ENCODE measurements around the gene SPINK2.

SPINK2 gene

GRCh38 chr4:56828784-56829535, 7.5 kb upstream of the SPINK2 start:
- TF ChIP-seq CTCF (IDR thresholded peaks at IDR 0.05; ENCODE audit: low read length, missing control alignments), result no peak
- no peak for DNase-seq (ENCODE audit: low read depth)
- H3K4me3 ChIP-seq (replicated peaks; ENCODE audit: low read depth, low read length), result no peak overlapping the region

DNA sequence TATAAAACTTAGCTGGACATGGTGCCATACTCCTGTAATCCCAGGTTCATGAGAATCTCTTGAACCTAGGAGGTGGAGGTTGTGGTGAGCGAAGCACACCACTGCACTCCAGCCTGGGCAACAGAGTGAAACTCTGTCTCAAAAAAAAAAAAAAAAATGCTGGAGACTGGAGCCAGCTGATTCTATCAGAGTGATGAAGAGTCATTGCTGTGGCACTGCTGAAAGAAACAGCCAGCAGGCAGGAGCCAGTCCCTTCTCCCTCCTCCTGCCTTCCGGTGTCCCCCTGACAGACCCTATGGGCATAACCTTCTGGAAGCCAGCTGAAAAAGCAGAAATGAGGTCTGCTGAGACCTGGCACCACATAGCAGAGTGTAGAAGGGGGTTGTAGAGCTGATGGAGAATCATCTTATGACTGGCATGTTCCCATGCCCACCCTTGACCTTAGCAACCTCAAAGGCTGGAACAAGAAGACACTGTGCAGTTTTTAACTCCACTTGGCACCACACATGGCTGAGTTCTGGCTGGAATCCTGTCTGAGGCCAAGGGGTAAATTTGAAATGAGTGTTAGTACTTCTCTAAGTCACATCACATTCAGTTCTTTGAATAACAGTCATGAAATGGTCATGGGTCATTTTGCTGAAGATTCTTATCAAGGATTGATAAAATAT, 2.6 kb upstream of the SPINK2 start:
- DNase-seq (ENCODE audit: low read depth), result no peak
- TF ChIP-seq CTCF (IDR thresholded peaks at IDR 0.05; ENCODE audit: low read length, missing control alignments), result no peak
- H3K4me3 ChIP-seq (replicated peaks; ENCODE audit: low read depth, low read length), result no peak overlapping the region

- DNase-seq (ENCODE audit: low read depth), result no peak
- H3K4me3 ChIP-seq (replicated peaks; ENCODE audit: low read depth, low read length), result no peak overlapping the region
- TF ChIP-seq CTCF (IDR thresholded peaks at IDR 0.05; ENCODE audit: low read length, missing control alignments), result no peak
These were observed 2.7 kb downstream of the SPINK2 start for GRCh38 chr4:56818797-56819196.

DNA sequence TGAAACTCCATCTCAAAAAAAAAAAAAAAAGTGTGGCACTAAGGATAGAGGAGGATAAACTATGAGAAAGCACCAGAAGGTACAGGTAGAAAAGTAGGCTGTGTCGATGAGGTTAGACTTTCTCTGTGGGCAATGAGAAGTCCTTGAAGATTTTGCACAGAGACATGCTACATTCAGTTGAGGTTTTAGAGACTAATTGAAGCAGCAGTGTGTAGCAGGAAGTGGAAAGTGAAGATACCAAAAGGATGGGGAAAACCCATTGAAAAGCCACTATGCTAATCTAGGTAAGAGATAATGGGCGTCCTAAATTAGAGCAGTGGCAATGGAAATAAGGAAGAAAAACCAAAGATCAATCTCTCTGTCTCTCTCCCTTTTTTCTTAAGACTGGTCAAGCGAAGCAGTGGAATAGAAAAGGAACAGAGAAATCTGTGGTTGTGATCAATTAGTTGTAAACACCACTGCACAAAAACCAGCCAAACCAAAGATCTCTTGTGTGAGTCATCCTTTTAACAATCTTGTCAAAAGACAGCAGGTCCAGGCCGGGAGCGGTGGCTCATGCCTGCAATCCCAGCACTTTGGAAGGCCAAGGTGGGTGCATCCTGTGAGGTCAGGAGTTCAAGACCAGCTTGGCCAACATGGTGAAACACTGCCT, 3.5 kb downstream of the SPINK2 start:
- H3K4me3 ChIP-seq (replicated peaks; ENCODE audit: low read depth, low read length), result no peak overlapping the region
- no peak for DNase-seq (ENCODE audit: low read depth)
- no peak for TF ChIP-seq CTCF (IDR thresholded peaks at IDR 0.05; ENCODE audit: low read length, missing control alignments)

- H3K4me3 ChIP-seq (replicated peaks; ENCODE audit: low read depth, low read length), result no peak overlapping the region
- TF ChIP-seq CTCF (IDR thresholded peaks at IDR 0.05; ENCODE audit: low read length, missing control alignments), result no peak
- DNase-seq (ENCODE audit: low read depth), result no peak
These were observed 14.8 kb downstream of the SPINK2 start for GRCh38 chr4:56806666-56807065.

DNA sequence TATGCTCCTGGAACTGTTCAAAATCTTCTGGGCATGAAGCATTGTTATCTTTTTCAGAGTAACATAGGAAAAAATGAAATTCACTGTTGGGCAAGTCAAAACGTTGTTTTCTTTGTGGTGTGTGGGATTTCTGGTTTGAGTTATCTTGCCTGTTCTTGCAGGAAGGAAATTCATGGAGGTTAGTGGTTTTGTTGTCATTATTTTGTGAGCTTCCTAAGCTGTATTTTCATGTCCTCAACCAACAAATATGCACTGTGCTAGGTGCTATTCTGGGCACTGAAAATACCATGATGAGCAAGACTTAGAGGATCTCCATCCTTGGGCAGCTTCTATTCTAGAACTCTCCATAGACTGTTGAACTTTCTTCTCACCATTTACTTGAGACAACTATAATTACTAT, 16.9 kb downstream of the SPINK2 start:
- H3K4me3 ChIP-seq (replicated peaks; ENCODE audit: low read depth, low read length), result no peak overlapping the region
- no peak for TF ChIP-seq CTCF (IDR thresholded peaks at IDR 0.05; ENCODE audit: low read length, missing control alignments)
- DNase-seq (ENCODE audit: low read depth), result peak; percentile 48
